Brain microvascular endothelial cell (primary cell): Measurements from ENCODE around the gene TCFL5.

ENCODE experiments used
- DNase-seq: peaks from one replicate; pipeline ENCODE4 v3.0.0-alpha.2; 2020
- H3K27ac ChIP-seq: fragments of 250-450 bp; sonication (Bioruptor Pico); 2 replicates; pipeline ENCODE4 v1.5.1; 2020; ENCODE audit warnings: mild to moderate bottlenecking, moderate library complexity
- H3K27me3 ChIP-seq: fragments of 250-450 bp; sonication (Bioruptor Pico); replicated peaks from 2 replicates; pipeline ENCODE4 v1.5.1; 2020; ENCODE audit warnings: mild to moderate bottlenecking
- H3K36me3 ChIP-seq: fragments of 250-450 bp; sonication (Bioruptor Pico); replicated peaks from 2 replicates; pipeline ENCODE4 v1.5.1; 2020; ENCODE audit warnings: mild to moderate bottlenecking
- H3K4me3 ChIP-seq: 2 replicates; pipeline ENCODE4 v1.5.1; 2011; ENCODE audit warnings: low read depth, mild to moderate bottlenecking, control low read depth, low read length, moderate library complexity
- CTCF ChIP-seq: IDR thresholded peaks from 2 replicates; pipeline ENCODE4 v1.5.1; 2011; ENCODE audit warnings: low read depth, mild to moderate bottlenecking, moderate library complexity, low read length, control low read depth, inconsistent platforms; ENCODE audit errors: missing control alignments
- in situ Hi-C: cut with HindIII; loops from 2 replicates; pipeline ENCODE4 v1.10.0; 2017; ENCODE audit warnings: low sequenced_read_pairs, low pct_ligation_motif_present

TCFL5 gene

GRCh38 chr20:62805155-62805710 lies 56.4 kb downstream of the TCFL5 start:
- Histone ChIP-seq H3K27ac (peak overlapping the region; percentile 28), H3K27me3 (no peaks in the 10 kb centered on the region), H3K36me3 (peaks cover 17% of the 10 kb centered on the region), H3K4me3 (peak overlapping the region; percentile 80)
- TF ChIP-seq CTCF: peak; percentile 38
- in situ Hi-C loops: no loop called here
- no peak for DNase-seq

DNA sequence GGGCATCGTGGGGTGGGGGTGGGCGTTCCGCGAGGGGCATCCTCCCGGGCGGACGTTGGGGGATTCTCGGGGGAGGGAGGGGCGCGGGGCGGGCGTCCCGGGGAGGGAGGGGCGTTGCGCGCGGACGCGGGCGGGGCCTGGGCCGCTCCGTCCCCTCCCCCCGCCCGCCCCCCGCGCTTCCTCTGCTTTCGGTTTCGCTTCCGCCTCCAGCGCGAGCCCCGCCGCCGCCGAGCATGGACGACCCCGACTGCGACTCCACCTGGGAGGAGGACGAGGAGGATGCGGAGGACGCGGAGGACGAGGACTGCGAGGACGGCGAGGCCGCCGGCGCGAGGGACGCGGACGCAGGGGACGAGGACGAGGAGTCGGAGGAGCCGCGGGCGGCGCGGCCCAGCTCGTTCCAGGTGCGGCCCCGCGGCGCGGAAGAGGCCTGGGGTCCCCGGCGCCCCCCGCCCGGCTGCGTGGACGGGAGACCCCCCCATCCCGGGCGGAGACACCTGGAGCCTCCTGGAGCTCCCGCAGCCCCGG lies 56.9 kb downstream of the TCFL5 start, which contains the start of gene OGFR:
OGFR (plus strand) TSS at position 209 of the 528 bp plus-strand sequence; CDS start at position 234, 25 bp downstream.
- no peak for TF ChIP-seq CTCF
- Histone ChIP-seq H3K4me3 (peak within 1 kb of the TSS; percentile 80), H3K36me3 (peaks cover 12% of the 10 kb centered on the region), H3K27me3 (no peaks in the 10 kb centered on the region), H3K27ac (peak within 1 kb of the TSS; percentile 28)
- no peak for DNase-seq
- in situ Hi-C loops: no loop called here

GRCh38 chr20:62804021-62804626 lies 57.5 kb downstream of the TCFL5 start:
- Histone ChIP-seq H3K4me3 (peak overlapping the region; percentile 80), H3K36me3 (peaks cover 12% of the 10 kb centered on the region), H3K27ac (no peak overlapping the region), H3K27me3 (no peaks in the 10 kb centered on the region)
- in situ Hi-C loops: no loop called here
- peak; percentile 3 for TF ChIP-seq CTCF
- no peak for DNase-seq

DNA sequence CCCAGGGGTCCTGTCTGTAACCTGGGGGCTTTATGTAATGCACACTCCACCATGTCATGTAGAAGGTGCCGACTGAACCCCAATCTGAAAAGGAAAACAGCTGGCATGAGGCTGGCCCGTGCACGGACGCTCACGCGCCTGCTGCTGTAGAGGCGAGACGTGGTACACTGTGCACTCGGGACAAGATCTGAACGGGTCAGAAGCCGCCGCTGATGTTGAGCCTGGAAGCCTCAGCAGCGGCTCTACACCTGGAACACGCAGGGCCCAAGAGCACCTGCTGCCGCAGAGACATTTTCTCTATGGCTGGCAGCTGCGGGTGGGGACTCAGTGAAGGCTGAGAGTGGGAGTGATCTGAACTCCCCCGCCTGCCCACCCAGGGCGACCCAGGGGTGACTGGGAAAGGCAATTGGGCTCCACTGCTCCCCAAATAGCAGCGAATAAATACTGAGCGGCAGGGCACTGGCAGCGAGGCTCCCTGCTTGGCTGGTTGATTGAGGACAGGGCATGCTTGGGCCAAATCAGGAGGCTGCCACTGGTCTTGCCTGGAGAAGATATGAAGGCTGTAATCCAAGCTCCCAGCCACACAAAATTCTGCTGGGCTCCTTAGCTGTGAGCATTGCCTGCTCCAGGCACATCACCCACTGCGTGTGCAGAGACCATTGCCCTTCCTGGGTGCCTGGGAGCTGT lies 59.5 kb downstream of the TCFL5 start:
- DNase-seq: no peak
- H3K36me3 ChIP-seq: peaks cover 18% of the 10 kb centered on the region
- H3K4me3 ChIP-seq: no peak overlapping the region
- TF ChIP-seq CTCF: no peak
- H3K27ac ChIP-seq: no peak overlapping the region
- H3K27me3 ChIP-seq: no peaks in the 10 kb centered on the region
- in situ Hi-C loops: no loop called here

DNA sequence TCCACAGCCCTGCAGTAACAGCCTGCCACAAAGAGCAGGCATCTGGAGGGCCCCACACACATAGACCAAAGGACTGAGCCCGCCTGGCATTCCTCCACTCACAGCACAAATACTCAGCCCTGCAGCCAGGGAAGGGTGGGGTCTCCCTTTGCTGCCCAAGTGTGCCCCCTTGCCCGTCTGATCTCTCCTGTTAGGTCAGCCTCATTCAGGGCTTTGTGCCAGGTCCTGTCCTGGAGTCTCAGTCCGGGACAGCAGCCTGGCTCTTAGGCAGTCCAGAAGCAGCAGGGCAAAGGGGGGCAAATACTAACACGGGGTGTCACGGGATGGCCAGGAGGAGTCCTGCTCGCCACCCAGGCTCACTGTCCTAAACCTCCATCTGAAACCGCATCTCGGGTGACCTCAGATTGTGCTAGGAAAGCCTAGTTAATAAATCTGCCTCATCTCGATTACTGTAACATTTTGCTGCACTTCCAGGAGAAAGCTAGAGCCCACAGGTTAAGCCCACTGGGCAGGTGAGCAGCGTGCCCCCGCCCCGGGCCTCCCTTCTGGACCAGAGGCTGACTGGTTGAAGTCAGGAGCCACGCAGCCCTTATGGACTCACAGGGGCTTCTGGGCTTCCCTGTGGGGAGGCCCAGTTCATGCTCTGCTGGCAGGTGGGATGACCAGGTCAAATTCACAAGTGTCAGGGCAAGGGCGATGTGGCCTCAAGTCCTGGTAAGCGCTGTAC lies 60.2 kb downstream of the TCFL5 start:
- TF ChIP-seq CTCF: no peak
- Histone ChIP-seq H3K4me3 (no peak overlapping the region), H3K36me3 (peaks cover 18% of the 10 kb centered on the region), H3K27me3 (no peaks in the 10 kb centered on the region), H3K27ac (no peak overlapping the region)
- in situ Hi-C loops: no loop called here
- DNase-seq: no peak
